HL-60 (cell line): ENCODE measurements around the gene MSL2.
"Not testable (repeated sequence)": the region's sequence is repeated elsewhere in the genome, so short reads cannot be mapped to it uniquely, and the experiment has no call there.

ENCODE experiments used
- GABPA ChIP-seq: IDR thresholded peaks from 2 replicates; pipeline ENCODE4 v1.6.1; 2012; ENCODE audit warnings: low read depth
- TF ChIP-seq, protein P1 (sequence below): IDR thresholded peaks from one replicate; pipeline ENCODE4 v1.5.1; 2011; ENCODE audit warnings: low read length, control low read depth, inconsistent platforms; ENCODE audit not compliant: insufficient read depth

DNA sequence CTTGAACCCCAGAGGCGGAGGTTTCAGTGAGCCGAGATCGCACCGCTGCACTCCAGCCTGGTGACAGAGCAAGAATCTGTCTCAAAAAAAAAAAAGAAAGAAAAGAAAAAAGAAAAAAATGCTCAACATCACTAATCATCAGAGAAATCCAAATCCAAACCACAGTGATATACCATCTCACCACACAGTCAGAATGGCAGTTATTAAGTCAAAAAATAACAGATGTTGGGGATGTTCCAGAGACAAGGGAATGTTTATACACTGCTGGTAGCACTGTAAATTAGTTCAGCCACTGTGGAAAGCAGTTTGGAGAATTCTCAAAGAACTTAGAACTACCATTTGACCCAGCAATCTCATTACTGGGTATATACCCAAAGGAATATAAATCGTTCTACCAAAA, 3.1 kb upstream of the MSL2 start:
- TF ChIP-seq, protein P1, sequence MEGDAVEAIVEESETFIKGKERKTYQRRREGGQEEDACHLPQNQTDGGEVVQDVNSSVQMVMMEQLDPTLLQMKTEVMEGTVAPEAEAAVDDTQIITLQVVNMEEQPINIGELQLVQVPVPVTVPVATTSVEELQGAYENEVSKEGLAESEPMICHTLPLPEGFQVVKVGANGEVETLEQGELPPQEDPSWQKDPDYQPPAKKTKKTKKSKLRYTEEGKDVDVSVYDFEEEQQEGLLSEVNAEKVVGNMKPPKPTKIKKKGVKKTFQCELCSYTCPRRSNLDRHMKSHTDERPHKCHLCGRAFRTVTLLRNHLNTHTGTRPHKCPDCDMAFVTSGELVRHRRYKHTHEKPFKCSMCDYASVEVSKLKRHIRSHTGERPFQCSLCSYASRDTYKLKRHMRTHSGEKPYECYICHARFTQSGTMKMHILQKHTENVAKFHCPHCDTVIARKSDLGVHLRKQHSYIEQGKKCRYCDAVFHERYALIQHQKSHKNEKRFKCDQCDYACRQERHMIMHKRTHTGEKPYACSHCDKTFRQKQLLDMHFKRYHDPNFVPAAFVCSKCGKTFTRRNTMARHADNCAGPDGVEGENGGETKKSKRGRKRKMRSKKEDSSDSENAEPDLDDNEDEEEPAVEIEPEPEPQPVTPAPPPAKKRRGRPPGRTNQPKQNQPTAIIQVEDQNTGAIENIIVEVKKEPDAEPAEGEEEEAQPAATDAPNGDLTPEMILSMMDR, result not testable (repeated sequence)
- TF ChIP-seq GABPA, result not testable (repeated sequence)
